A549 (cell line): ENCODE measurements around the gene NFX1.

Source experiments
- EHMT2 ChIP-seq: fragments of 200-600 bp; sonication (generic); IDR thresholded peaks from 2 replicates; pipeline ENCODE4 v1.6.1; 2016; ENCODE audit warnings: antibody characterized with exemption, low read depth, mild to moderate bottlenecking, moderate library complexity
- ESRRA ChIP-seq: fragments of 150-350 bp; IDR thresholded peaks from 2 replicates; pipeline ENCODE4 v1.6.1; 2014; ENCODE audit warnings: mild to moderate bottlenecking, low read length, borderline replicate concordance
- JUN ChIP-seq, 2 experiments: fragments of >200 bp; sonication (Bioruptor Twin); formaldehyde crosslinking; IDR thresholded peaks; 2 replicates in 1 of 2; 3 replicates in 1 of 2; pipeline ENCODE4 v1.6.1; 2016 to 2017
- NFE2L2 ChIP-seq: fragments of 150-350 bp; conservative IDR thresholded peaks from 2 replicates; pipeline ENCODE4 v1.6.1; 2014; ENCODE audit warnings: low read length
- POLR2A ChIP-seq: IDR thresholded peaks from 2 replicates; pipeline ENCODE4 v1.6.1; 2012; ENCODE audit warnings: mild to moderate bottlenecking, low read length
- RAD21 ChIP-seq, 2 experiments: fragments of >200 bp in 1 of 2; sonication (Bioruptor Twin) in 1 of 2; formaldehyde crosslinking in 1 of 2; IDR thresholded peaks in 1 of 2; conservative IDR thresholded peaks in 1 of 2; 2 replicates in 1 of 2; 3 replicates in 1 of 2; pipeline ENCODE4 v1.6.1; 2012 to 2018; ENCODE audit warnings: inconsistent platforms in 1 of 2
- RCOR1 ChIP-seq: fragments of 150-350 bp; IDR thresholded peaks from 2 replicates; pipeline ENCODE4 v1.6.1; 2014; ENCODE audit warnings: antibody characterized with exemption, low read length, low read depth
- SREBF2 ChIP-seq: fragments of 450-650 bp; IDR thresholded peaks from 2 replicates; pipeline ENCODE4 v1.6.1; 2014; ENCODE audit warnings: mild to moderate bottlenecking, moderate library complexity
- ZFP36 ChIP-seq: fragments of 450-650 bp; IDR thresholded peaks from 2 replicates; pipeline ENCODE4 v1.6.1; 2014; ENCODE audit warnings: borderline replicate concordance; ENCODE audit not compliant: partially characterized antibody
- TF ChIP-seq, protein P1 (sequence below): fragments of >200 bp; sonication (Bioruptor Twin); formaldehyde crosslinking; IDR thresholded peaks from 3 replicates; pipeline ENCODE4 v1.5.1; 2016
- TF ChIP-seq, protein P2 (sequence below): fragments of 250-450 bp; sonication (Bioruptor Pico); IDR thresholded peaks from 2 replicates; pipeline ENCODE4 v1.5.0; 2021; ENCODE audit warnings: mild to moderate bottlenecking, moderate library complexity, borderline replicate concordance
- TF ChIP-seq, protein P3 (sequence below): IDR thresholded peaks from 2 replicates; pipeline ENCODE4 v1.6.1; 2012

- no peak for TF ChIP-seq RAD21 (conservative IDR thresholded peaks at IDR 0.05 in 1 of 2, IDR thresholded peaks at IDR 0.05 in 1 of 2)
- TF ChIP-seq, protein P1, sequence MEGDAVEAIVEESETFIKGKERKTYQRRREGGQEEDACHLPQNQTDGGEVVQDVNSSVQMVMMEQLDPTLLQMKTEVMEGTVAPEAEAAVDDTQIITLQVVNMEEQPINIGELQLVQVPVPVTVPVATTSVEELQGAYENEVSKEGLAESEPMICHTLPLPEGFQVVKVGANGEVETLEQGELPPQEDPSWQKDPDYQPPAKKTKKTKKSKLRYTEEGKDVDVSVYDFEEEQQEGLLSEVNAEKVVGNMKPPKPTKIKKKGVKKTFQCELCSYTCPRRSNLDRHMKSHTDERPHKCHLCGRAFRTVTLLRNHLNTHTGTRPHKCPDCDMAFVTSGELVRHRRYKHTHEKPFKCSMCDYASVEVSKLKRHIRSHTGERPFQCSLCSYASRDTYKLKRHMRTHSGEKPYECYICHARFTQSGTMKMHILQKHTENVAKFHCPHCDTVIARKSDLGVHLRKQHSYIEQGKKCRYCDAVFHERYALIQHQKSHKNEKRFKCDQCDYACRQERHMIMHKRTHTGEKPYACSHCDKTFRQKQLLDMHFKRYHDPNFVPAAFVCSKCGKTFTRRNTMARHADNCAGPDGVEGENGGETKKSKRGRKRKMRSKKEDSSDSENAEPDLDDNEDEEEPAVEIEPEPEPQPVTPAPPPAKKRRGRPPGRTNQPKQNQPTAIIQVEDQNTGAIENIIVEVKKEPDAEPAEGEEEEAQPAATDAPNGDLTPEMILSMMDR: no peak
- no peak for TF ChIP-seq POLR2A
- TF ChIP-seq EHMT2: no peak
- TF ChIP-seq ZFP36: no peak
- no peak for TF ChIP-seq JUN (IDR thresholded peaks at IDR 0.05)
- TF ChIP-seq RCOR1: no peak
- TF ChIP-seq ESRRA: no peak
- TF ChIP-seq SREBF2: no peak
- TF ChIP-seq, protein P2, sequence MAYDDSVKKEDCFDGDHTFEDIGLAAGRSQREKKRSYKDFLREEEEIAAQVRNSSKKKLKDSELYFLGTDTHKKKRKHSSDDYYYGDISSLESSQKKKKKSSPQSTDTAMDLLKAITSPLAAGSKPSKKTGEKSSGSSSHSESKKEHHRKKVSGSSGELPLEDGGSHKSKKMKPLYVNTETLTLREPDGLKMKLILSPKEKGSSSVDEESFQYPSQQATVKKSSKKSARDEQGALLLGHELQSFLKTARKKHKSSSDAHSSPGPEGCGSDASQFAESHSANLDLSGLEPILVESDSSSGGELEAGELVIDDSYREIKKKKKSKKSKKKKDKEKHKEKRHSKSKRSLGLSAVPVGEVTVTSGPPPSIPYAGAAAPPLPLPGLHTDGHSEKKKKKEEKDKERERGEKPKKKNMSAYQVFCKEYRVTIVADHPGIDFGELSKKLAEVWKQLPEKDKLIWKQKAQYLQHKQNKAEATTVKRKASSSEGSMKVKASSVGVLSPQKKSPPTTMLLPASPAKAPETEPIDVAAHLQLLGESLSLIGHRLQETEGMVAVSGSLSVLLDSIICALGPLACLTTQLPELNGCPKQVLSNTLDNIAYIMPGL (CRISPR knock-in tag): no peak
- TF ChIP-seq NFE2L2: no peak
- TF ChIP-seq, protein P3, sequence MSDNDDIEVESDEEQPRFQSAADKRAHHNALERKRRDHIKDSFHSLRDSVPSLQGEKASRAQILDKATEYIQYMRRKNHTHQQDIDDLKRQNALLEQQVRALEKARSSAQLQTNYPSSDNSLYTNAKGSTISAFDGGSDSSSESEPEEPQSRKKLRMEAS: no peak
These were observed 98.0 kb downstream of the NFX1 start for GRCh38 chr9:33388110-33388994.
